ENCODE data around the gene STAT6. TPM values are rescaled to one million over a fixed set of nuclear protein-coding genes. Genes with fewer than 3 reads are reported as not detected.

STAT6 gene
- total and polyA plus RNA-seq, 2 of the 8 experiments (the other 6 are each of a cell fraction or from before 2014, with no cell fraction given) = 32.9 to 38.7 TPM

DNA sequence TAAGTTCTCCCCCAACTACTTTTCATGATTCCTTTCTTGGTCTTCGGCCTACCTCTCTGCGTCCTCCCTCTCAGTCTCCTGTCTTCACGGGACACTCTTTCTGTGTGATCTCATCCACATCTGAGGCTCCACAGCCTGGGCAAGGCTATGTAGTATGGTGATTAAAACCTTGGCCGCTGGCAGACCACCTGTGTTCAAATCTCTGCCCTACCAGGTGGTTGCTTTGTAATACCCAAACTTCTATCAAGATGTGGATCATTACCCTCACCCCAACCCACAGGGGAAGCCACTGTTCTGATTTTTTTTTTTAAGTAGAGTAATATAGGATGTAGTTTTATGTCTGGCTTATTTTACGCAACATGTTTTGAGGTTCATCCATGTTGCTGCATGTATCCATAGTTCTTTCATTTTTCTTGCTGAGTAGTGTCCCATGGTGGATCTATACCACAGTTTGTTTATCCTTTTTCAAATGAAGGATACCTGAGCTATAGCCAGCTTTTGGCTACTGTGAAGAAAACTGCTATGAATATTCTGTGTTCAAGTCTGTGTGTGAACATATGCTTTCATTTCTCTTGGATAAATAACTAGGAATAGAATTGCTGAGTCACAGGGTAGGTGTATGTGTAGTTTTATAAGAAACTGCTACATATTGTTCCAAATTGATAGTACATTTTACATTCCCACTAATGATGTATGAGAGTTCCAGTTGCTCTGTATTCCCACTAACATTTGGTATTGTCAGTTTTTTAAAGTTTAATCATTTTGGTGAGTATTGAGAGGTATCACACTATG, 8.3 kb upstream of the STAT6 start:
- 90% methylated on average over 5 of the region's 5 CpGs; no CpG with 5 or more reads in 1 of the 2 experiments for WGBS, 2 experiments (ENCODE audit: extremely low coverage in 1 of 2, insufficient coverage in 1 of 2, insufficient read length in 1 of 2, insufficient replicate concordance in 2 of 2, low coverage in 1 of 2, low lambda C conversion rate in 2 of 2, missing lambda C conversion rate in 1 of 2)
- no peak overlapping the region; the same call in 1 of the 2 replicates for H2BK20ac ChIP-seq (ENCODE audit: low read length)
- DNase-seq (ENCODE audit: low read depth in 1 of 2, low spot score in 2 of 2) = no peak
- no peak overlapping the region for H4K5ac ChIP-seq (ENCODE audit: insufficient read length, low read depth, low read length)
- no peak overlapping the region for H3K4ac ChIP-seq (replicated peaks; ENCODE audit: insufficient read length, low read depth, low read length)
- no peak overlapping the region for H3K9ac ChIP-seq (replicated peaks in 1 of 4; ENCODE audit: extremely low read depth in 1 of 4, low read depth in 3 of 4, low read length in 3 of 4)
- peaks cover 0 to 2% (median under 1%) of the 10 kb centered on the region in 4 experiments; a peak in 1 of 7 replicates for H3K27me3 ChIP-seq (replicated peaks in 1 of 4; ENCODE audit: control insufficient read depth in 3 of 4, extremely low read depth in 1 of 4, insufficient read depth in 3 of 4, low read length in 3 of 4)
- H3K4me2 ChIP-seq (ENCODE audit: insufficient read depth in 1 of 2, low read depth in 2 of 2, low read length in 2 of 2) = no peak overlapping the region
- H3K23ac ChIP-seq (ENCODE audit: insufficient read length) = no peak overlapping the region
- H3K18ac ChIP-seq (ENCODE audit: extremely low read depth, low read length) = no peak overlapping the region
- no peaks in the 10 kb centered on the region for H3K23me2 ChIP-seq (ENCODE audit: low read depth, low read length)
- H4K20me1 ChIP-seq (replicated peaks in 1 of 2; ENCODE audit: control insufficient read depth in 1 of 2, insufficient read depth in 2 of 2, low read length in 2 of 2) = no peaks in the 10 kb centered on the region
- H2BK5ac ChIP-seq (ENCODE audit: low read depth, low read length) = no peak overlapping the region
- no peak overlapping the region for H3K14ac ChIP-seq (ENCODE audit: insufficient read length)
- no peak overlapping the region for H4K8ac ChIP-seq (ENCODE audit: extremely low read depth, insufficient read depth, low read length)
- H3K56ac ChIP-seq (replicated peaks; ENCODE audit: insufficient read length, low read depth, low read length) = no peak overlapping the region
- no peak overlapping the region for H3K27ac ChIP-seq (ENCODE audit: low read depth, low read length)
- H3K4me3 ChIP-seq (ENCODE audit: extremely low read depth in 1 of 4, insufficient read depth in 2 of 4, low read depth in 3 of 4, low read length in 4 of 4) = no peak overlapping the region
- H3K79me2 ChIP-seq (ENCODE audit: control insufficient read depth in 1 of 2, insufficient read depth in 2 of 2, low read length in 2 of 2) = no peaks in the 10 kb centered on the region
- no peak overlapping the region for H2BK15ac ChIP-seq (ENCODE audit: low read length)
- no peaks in the 10 kb centered on the region for H3K4me1 ChIP-seq (replicated peaks in 1 of 4; ENCODE audit: control insufficient read depth in 3 of 4, insufficient read depth in 4 of 4, low read length in 3 of 4)
- H2BK120ac ChIP-seq (replicated peaks; ENCODE audit: low read depth, low read length) = no peak overlapping the region
- POLR2A ChIA-PET (ENCODE audit: partially characterized antibody) = interaction anchor here (1.3 kb wide), 1 partner anchor 13 kb away, joined by 3 read pairs; no protein-coding TSS in a partner anchor
- CTCF ChIA-PET (ENCODE audit: partially characterized antibody) = interaction anchor here (1.0 to 19.8 kb wide), 8 partner anchors 9 to 106 kb away, joined by 3 to 305 read pairs (median 8); partner anchors contain the start of gene STAT6
- H2AFZ ChIP-seq (ENCODE audit: low read length) = no peak overlapping the region
- no peak overlapping the region for H2BK12ac ChIP-seq (ENCODE audit: low read depth, low read length)
- no peak for FAIRE-seq
- no peak overlapping the region for H2AK5ac ChIP-seq (ENCODE audit: low read depth, low read length)
- H3K36me3 ChIP-seq (ENCODE audit: control insufficient read depth in 2 of 4, insufficient read depth in 4 of 4, low read length in 3 of 4) = no peaks in the 10 kb centered on the region
- no peak overlapping the region for H4K91ac ChIP-seq (replicated peaks; ENCODE audit: insufficient read length, low read length)
- H3K9me3 ChIP-seq (ENCODE audit: insufficient read depth in 2 of 2, low read depth in 1 of 2, low read length in 1 of 2) = no peaks in the 10 kb centered on the region
- no peaks in the 10 kb centered on the region for H3K79me1 ChIP-seq (ENCODE audit: low read depth, low read length)
- TF ChIP-seq KDM4A (IDR thresholded peaks at IDR 0.05; ENCODE audit: low read depth, low read length, severe bottlenecking) (no peak), SIRT6 (IDR thresholded peaks at IDR 0.05; ENCODE audit: low read length) (no peak), SIX5 (IDR thresholded peaks at IDR 0.05; ENCODE audit: low read depth, low read length) (no peak), RXRA (IDR thresholded peaks at IDR 0.05; ENCODE audit: insufficient read depth, low read depth, low read length) (no peak), SP1 (IDR thresholded peaks at IDR 0.05; ENCODE audit: low read depth, low read length) (no peak), CTBP2 (IDR thresholded peaks at IDR 0.05; ENCODE audit: borderline replicate concordance, insufficient read depth, insufficient read length, low read length) (no peak), RFX5 (IDR thresholded peaks at IDR 0.05; ENCODE audit: borderline replicate concordance, low read depth, low read length) (no peak), POU5F1 (IDR thresholded peaks at IDR 0.05; ENCODE audit: low read depth, low read length) (no peak), CHD2 (IDR thresholded peaks at IDR 0.05; ENCODE audit: low read length) (no peak), EP300 (IDR thresholded peaks at IDR 0.05; ENCODE audit: borderline replicate concordance in 1 of 2, low read depth in 2 of 2, low read length in 2 of 2) (no peak), TAF7 (optimal IDR thresholded peaks at IDR 0.05; ENCODE audit: borderline replicate concordance, low read depth, low read length) (no peak)
- TF ChIP-seq, protein P1, sequence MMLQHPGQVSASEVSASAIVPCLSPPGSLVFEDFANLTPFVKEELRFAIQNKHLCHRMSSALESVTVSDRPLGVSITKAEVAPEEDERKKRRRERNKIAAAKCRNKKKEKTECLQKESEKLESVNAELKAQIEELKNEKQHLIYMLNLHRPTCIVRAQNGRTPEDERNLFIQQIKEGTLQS (IDR thresholded peaks at IDR 0.05; ENCODE audit: insufficient read depth, low read depth, low read length) = no peak

All from H1 (cell line).